Measurements from ENCODE around the gene ADRB2.

GRCh38 chr5:148816782-148817181 lies 9.6 kb upstream of the ADRB2 start:
- no peak for TF ChIP-seq CTCF (IDR thresholded peaks at IDR 0.05)
- no peak for TF ChIP-seq EP300 (IDR thresholded peaks at IDR 0.05)
- TF ChIP-seq POLR2AphosphoS5 (IDR thresholded peaks at IDR 0.05), result no peak
- TF ChIP-seq POLR2A (IDR thresholded peaks at IDR 0.05), result no peak
